ENCODE data around the gene GSK3A.

The GSK3A gene

DNA sequence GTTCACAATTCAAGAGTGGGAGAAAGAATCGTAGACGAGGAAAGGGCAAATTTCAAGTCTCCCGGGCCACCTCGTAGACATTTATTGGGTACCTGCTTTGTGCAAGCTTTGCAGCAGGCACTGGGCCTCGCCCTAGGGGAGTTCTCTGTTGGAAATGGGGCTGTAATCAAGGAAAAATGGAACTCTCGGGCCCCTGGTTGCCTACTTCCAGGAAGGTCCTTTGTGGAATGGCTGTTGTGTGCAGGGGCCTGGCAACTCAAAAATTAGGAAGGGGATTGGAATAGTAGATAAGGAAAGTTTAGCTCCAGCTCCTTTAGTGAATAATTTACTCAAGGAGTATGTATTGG lies 21.7 kb downstream of the GSK3A start:
- DNase-seq, result no peak

DNA sequence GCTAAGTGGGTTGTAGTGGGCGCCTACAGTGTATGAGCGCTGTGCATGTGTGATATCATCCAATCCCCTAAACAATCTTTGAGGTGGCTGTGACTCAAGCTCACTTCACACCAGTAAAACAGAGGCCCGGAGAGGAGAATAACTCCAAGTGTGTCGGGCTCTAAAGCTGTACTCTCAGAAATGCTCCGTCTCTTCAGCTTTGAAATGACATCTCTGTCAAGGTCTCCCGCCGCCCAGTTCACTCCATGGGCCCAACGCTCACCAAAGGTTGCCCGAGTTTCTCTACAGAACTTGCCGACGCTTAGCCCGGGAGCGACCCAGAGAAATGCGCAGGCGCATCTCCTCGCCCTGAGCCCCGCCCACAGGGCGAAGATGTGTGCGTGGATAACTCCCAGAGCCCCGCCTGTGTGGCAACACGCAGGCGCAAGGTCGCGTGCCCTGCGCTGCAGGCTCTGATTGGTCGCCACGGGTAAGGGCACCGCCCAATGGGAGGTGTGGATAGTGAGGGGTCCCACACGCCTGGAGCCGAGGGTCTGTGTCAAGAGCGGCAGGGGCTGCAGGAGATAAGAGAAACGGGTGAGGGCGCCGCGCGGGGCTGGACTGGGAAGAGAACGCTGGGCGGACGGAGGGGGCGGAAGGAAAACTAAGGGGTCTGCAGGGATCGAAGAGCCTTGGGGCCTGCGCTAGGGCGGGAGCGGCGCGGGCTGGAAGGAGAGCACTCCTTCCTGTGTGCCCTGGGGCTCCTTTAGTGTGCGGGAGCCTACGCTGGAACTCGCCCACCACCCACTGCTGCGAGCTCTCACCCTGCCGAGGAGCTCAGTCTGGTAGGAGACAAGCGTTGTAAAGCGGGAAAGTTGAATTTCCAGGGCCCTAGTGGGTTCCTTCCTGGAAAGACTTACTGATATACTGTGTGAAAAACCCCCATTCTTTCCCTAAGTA lies 22.3 kb downstream of the GSK3A start, which contains the start of gene ZNF526:
Gene ZNF526, plus strand, starts transcription at position 501 of the 939 bp plus-strand sequence. CDS start 4,092 bp downstream, outside the sequence.
- DNase-seq, result peak; percentile 99

DNA sequence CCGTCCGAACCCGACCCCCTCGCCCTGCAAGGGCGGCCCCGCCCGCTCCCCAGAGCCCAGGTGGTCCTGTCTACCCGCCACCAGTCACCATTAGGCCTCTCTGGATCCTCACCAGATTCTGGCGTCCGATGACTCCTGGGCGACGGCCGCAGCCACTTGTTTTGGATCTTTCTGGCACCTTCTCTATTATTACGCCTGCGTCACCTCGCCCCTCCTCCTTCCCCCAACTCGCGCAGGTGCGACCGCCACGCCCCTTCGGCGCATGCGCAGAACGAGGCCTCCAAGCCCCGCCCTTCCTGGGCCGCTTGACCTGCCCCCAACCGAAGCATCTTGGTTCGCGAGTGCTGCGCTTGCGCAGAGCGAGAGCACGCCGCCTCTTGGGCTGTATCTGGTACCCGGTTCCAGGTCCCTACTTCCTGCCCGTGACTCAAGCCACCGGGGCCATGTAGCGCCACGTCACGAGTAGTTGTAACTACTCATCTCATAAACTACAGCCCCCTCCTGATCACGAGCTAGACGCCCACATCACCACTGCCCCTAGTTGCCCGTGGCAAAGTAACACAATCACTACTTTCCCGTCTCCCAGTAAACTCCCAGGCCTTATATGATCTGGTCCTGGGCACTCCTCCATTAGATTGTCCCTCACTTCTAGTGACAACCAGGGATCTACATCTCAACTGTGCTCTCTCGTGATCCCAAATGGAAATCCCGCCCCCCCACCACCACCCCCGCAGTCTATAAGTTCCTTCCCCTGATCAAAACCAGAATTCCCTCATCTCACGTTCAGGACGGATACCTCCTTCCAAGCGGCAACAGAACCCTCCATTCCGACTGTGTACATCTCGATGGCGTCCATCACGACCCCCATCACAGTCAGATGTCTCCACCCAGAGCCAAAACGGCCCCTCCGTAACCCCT lies 24.6 kb downstream of the GSK3A start, which contains the start of gene DEDD2:
Gene DEDD2, minus strand, starts transcription at position 158 of the 918 bp plus-strand sequence. CDS start 670 bp downstream, outside the sequence.
- peak; percentile 100 for DNase-seq

DNA sequence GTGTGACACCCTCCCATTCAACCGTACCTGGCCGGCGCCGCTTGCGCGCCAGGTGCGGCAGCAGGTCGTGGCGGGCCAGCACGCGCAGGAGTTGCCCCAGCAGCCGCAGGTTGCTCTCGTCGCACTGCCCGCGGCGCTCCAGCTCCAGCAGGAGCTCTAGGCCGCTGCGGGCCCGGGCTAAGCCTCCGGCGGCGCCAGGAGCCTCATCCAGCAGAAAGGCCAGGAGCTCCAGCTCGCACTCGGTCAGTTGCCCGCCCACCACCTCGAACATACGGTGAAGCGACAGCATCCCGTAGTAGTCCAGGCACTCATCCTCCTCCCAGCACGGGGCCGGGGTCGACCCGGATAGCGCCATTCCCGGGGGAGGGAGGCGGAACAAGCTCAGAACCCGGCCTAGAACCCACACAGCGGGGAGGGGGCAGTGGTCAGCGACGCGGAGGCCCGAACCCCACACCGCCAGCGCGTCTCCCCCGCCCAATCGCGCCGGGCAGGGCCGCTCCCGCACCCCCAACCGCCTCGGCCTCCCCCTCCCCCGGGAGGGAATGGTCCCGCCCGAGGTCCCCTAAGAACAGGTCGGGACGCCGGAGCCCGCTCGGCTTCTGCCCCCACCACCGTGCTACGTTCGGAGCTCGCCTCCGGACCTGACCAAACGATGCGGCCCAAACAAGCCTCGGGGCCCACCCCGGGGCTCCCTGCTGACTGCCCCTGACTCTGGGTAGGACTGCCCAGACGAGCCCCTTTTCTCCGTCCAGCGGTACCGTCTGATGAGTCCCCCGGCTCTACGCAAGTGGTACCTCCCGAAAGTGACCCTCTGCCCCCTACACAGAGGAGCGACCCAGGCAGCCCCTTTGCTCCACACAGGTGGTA lies 25.5 kb downstream of the GSK3A start:
- peak; percentile 77 for DNase-seq

DNA sequence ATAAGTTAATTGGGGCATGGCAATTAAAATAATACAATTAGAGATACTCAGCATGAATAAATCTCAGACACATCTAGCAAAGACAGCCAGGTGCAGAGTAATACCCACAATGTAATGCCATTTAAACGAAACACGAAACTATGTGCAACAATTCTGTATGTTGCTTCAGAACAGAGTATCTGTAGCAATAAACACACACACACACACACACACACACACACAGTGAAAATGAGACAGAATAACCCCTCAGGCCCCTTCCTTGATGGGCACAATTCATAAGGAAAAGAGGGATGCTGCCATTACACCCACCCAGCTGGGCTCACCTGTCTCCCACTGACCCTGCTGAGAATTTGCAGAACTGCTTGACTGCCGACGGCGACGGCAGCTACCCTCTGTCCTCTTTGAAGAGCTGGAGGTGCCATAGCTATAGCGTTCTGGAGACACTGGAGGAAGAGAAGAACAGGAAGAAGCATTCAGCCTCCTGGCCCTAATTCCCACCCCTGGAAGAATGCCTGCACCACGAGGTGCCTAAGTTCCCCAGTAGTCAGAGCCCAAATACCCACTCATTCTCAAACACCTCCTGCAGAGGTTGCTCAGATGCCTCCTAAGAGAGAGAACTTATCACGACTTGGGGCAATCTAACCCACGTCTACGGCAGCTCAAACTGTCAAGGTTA lies 27.5 kb downstream of the GSK3A start:
- DNase-seq, result no peak

DNA sequence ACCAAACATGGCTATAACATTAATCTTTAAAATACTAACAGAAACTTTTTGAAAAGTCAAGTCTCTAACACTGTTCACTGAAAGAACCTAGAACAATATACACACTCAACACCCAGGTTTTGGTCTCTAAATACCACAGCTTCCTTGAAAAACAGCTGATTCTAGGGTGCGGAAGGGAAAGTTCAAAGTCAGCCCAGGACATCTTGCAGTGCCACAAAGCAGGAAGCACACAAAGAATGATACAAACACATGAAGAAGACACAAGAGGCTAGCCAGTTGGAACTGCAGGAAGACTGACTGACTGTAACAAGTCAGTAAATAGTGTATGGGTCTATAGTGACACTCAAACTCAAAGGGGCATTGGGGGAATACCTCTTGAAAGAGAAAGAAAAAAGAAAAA lies 29.5 kb downstream of the GSK3A start:
- no peak for DNase-seq

DNA sequence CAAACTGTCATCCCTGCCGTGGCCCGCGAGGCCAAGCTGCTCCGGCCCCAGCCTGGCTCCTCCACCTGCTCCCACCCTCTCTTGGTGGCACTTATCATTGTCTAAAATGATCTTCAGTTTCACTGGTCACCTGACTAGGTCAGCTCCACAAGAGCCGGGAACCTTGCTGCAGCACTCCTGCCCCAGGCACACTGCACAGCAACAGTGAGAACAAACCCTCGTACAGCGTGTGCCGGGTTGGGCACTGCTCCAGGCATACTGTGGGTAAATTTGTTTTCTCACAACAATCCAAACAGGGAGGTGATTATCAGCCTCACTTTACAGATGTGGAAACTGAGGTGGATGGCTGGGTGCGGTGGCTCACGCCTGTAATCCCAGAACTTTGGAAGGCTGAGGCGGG lies 33.8 kb downstream of the GSK3A start:
- DNase-seq, result no peak

DNA sequence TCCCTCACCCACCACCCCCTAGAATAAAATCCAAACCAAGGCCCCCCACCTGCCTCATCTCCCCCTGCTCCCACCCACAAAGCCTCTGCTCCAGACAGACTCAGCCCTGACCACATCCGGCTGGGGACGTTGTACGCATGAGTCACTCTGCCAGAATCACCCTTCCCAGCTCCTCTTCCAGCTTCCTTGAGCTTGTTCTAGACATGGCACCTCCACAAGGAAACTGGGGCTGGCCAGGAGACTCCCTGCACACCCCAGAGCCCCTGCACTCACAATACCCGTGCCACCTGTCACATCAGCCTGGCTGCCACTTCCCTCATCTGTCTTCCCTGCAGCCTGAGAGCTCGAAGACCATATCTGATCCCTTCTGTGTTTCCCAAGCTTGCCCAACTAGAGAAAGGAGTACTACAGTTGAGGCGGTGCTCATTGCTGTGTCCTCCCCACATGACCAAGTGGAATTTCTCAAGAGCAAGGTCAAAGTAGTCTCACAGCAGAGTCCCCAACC lies 34.6 kb downstream of the GSK3A start:
- DNase-seq, result peak; percentile 74

DNA sequence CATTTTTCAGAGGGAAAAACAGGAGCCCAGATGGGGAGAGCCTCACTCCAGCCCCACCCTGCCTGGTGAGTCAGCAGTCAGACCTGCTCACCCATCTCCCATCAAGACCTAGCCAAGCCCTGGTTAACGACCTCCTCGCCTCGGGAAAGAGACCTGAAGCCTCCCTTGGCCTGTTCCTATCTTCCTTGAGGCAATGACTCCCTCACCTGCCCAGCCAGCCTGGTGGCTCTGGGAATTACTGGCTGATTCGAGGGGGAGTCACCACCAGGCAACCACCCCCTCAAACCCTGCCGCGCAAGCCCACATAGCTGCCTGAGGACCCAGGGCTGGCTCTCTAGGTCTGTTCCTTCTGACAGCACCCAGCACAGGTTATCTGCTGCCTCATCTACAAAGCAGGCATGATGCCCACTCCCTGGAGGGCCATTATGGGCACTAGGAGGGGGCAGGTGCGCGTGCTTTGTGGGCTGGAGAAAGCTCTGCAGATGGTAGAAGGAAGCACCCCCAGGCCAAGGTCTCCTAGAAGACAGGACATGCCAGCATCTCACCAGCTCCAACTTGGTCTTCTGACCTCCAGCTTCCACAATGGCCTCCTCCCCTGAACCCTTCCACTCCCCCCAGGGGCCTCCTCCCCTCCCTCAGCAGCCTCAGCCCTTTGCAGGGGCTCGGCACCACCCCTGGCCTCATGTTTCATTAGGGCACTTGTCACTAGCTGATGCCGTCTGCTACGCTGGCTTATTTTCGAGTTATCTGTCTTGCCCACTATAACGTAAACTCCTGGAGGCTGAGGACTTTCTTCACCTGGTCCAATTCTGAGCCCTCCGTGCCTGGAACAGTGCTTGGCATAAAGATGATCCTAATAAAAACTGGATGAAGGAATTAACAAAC lies 35.3 kb downstream of the GSK3A start:
- no peak for DNase-seq

DNA sequence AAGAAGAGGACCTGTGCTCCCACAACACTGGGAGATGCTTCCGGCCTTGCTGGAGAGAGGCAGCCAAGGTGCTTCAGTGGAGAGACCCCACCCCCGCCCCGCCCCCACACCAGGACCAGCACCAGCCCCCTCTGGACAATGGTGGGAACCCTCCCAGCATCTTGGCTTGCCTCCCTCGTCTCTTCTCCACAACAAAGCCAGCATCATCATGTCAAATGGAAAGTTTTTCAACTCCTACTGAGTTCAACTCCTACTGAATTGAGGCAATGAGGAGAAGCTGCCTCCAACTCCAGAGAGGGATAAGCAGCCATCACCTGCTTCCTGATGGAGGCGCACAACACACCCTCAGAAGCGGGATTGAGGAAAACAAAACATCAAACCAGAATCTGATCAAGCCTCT lies 37.7 kb downstream of the GSK3A start:
- no peak for DNase-seq

DNA sequence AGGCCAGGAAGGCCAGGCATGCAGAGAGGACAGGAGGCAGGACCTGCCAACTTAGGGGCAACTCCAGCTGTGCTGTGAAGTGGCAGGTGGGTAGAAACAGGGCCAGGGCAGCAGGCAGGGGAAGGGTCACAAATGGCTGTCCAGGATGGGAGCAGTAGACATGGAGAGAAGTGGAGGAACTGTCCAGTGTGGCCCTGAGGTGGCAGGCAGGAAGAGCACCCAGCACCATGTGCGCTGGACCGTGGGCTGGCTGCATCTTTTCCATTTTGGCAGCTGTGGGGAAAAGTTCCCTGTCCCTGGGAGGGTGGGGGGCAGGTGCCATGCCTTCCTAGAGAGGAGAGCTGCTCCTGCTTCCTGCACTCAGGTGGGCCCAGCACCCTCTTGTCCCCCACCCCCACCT lies 38.7 kb downstream of the GSK3A start:
- DNase-seq, result no peak

DNA sequence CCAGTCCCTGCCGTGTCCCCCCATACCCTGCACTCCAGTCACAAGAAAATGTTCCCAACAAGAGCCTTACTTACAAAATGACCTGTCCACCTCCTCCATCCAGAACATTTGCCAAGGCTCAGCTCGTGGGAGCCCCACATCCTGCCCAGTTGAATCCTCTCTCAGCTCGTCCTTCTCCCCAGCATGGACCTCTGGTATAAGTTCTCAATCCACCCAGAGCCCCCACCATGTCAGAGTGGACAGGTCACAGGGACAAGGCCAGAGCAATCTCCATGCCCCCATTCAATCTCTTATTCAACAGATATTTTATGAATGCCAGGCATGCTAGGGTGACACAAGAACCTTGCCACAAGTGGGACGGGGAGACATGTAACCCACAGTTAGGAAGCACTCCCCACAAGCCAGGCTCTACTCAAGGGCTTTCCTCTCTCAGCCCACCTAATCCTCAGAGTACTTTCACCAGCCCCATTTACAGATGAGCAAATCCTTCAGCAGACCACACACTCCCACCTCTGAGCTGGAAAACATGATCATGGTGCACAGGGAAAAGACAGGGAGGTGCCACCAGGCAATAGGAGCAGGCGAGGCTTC lies 40.0 kb downstream of the GSK3A start:
- DNase-seq, result no peak

DNA sequence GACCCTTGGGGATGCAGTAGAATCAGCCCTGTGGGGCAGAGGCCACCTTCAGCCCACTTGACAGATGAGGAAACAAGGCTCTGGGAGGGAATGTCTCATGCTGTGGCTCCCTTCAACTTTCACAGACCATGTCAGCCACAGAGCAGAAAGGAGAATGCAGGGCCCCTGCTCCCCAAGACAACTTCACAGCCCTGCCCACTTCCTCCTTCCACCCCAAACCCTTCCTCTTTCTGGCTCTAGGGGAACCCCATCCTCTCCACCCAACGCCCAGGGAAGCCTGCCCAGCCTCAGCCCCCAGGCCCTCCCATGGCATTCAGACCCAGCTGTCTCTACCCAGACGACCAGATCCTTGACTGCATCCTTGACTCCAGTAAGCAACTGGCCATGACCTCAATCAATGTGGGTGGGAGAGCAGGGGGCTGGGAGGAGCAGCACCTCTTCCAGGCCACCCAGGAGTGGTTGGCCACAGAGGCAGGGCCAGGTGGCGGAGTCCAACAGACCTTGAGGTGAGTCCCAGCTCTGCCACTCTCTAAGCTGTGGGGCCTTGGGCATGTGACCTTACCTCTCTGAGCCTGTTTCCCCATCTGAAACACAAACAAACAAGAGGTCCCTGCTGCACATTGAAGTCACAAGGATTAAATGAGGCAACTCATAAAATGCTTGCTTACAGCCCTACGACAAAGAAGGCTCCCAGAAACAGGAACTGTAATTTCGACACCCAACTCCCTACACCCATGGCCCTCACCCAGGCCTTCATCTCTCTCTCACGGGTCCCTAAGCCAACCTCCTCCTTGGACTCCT lies 40.7 kb downstream of the GSK3A start:
- peak; percentile 79 for DNase-seq

DNA sequence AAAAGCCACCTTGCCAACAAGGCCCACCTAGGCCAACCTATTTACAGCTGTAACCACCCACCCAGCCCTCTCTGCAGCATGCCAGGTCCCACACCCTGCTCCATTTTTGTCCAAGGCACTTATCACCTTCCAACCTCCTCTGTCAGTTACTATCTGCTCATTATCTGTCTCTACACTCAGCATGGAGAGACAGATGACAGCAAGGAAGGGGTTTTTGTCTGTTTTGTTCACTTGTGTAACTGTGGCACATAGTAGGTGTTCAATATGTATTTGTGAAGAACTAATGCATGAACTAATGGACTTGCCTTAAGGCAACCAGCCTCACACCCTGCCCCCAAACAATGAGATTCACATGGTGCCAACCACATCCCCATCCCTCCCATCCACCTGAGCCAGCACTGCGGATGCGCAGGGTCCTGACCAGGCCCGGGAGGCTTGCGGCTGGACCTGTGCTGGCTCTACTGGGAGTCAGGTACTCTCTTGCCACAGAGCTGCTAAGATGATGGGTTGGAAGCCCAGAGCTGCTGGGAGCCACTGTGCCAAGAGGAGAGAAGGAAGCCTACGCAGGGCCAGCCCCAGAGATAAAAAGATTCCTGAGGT lies 42.2 kb downstream of the GSK3A start:
- DNase-seq, result no peak

DNA sequence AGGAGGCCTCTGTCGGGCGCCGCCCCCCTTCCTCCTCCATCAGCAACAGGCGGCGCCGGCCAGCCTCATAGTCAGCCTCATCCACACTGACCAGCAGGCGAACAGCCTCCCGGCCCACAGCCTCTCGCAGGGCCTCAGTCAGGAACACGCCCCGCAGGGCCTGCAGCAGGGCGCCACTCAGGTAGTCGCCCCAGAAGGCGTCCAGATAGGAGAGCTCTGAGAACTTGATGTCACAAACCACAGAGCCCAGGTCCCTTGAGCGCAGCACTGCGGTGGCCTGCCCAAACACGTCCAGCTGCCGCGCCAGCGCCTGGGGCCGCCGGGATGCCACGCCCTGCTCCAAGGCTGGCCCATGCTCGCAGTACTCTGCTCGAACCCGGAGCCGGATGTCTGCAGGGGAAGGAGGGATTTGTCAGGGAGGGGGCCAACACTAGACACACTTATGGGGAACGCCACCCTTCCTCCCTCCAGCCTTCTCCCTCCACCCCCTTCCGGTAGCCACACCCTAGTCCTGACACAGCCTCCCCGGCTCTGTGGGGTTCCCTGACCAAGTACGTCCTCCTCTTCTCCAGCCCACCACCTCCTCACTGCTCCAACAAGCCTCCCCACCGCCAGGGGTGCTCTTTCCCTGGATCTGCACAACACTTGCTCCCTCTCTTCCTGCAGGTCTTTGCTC lies 42.8 kb downstream of the GSK3A start:
- DNase-seq, result peak; percentile 83

DNA sequence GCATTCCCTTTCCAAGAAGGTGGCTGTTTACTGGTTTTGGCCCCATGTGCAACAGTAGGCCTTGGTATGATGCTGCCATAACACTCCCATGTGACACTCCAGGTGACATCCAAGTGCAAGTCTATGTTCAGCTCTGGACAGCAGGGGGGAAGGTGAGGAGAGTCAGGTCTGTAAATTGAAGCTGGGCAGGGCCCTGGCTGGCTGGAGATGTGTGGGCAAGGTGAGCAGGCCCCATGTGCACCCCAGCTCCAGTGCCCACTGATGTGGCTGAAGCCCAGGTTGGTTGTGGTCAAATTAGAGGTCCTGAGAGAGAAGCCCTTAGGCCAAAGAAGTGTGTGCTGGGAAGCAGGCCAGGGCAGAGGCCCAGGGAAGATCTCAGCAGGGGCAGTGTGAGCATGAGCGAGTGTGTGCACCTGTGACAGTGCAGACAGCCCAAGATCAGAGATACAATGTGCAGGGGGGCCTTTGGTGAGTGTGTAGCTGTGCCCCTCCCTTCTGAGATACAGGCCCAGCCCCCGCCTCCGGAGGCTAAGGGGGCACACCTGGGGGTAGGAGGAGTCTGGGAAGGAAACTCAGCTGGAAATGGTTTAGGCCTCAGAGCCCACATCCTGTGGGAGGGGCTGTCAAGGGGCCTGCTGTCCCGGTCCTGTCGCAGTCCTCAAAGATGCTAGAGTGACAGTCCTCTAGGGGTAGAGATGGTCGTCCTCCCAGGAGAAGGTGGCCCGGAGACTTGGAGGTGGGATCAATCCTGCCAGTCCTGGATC lies 43.5 kb downstream of the GSK3A start:
- DNase-seq, result peak; percentile 90

DNA sequence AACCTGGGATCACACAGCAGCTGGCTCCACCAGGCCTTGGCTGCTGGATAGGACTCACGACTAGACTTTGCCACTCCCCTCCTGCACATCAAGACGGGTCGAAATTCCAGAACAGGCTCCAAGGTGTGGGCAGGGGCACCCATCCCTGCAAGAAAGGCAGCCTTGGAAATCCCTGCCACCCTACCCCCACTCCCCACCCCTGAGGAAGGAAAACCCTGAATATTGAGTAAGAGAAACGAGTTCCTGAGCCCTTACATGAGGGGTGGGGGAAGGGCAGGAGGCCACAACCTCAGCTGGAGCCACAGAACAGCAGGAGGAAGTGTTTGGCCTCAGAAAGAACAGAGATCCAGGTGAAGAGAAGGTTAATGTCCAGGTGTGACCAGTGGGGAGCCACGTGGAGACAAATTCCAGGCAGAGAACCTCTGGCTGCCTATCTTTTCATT lies 45.0 kb downstream of the GSK3A start:
- DNase-seq, result no peak
